OCI-LY1 (cell line): Measurements from ENCODE around the gene PRSS33.

Source experiments
- H2AFZ ChIP-seq: fragments of 200-600 bp; sonication (generic), shearing (Covaris generic); 2 replicates; pipeline ENCODE4 v1.6.0; 2014; ENCODE audit warnings: antibody characterized with exemption, mild to moderate bottlenecking, low read length
- H3F3A ChIP-seq: fragments of 200-600 bp; sonication (generic), shearing (Covaris generic); 2 replicates; pipeline ENCODE4 v1.6.0; 2014; ENCODE audit warnings: mild to moderate bottlenecking, antibody characterized with exemption, low read length, moderate library complexity; ENCODE audit not compliant: insufficient read depth
- H3K27ac ChIP-seq: fragments of 200-600 bp; sonication (generic); 2 replicates; pipeline ENCODE4 v1.5.1; 2014; ENCODE audit warnings: low read length, mixed run types, mild to moderate bottlenecking, low read depth; ENCODE audit not compliant: poor library complexity, severe bottlenecking
- H3K27me3 ChIP-seq: fragments of 200-600 bp; sonication (generic); 2 replicates; pipeline ENCODE4 v1.6.0; 2014; ENCODE audit warnings: antibody characterized with exemption, mild to moderate bottlenecking, low read length, moderate library complexity; ENCODE audit not compliant: insufficient read depth
- H3K36me3 ChIP-seq: fragments of 200-600 bp; sonication (generic); 2 replicates; pipeline ENCODE4 v1.6.1; 2014; ENCODE audit warnings: mild to moderate bottlenecking, antibody characterized with exemption, low read length, moderate library complexity, mixed read lengths; ENCODE audit not compliant: insufficient read depth
- H3K4me1 ChIP-seq: fragments of 200-600 bp; sonication (generic); 2 replicates; pipeline ENCODE4 v1.5.1; 2014; ENCODE audit warnings: mild to moderate bottlenecking, low read length, moderate library complexity; ENCODE audit not compliant: insufficient read depth, severe bottlenecking
- H3K4me2 ChIP-seq: fragments of 200-600 bp; sonication (generic), shearing (Covaris generic); 2 replicates; pipeline ENCODE4 v1.6.1; 2014; ENCODE audit warnings: low read length
- H3K4me3 ChIP-seq: fragments of 200-600 bp; sonication (generic); 2 replicates; pipeline ENCODE4 v1.5.1; 2014; ENCODE audit warnings: low read length, low read depth, mild to moderate bottlenecking, mixed read lengths; ENCODE audit not compliant: poor library complexity, severe bottlenecking
- H3K79me2 ChIP-seq: fragments of 200-600 bp; shearing (Covaris generic); 2 replicates; pipeline ENCODE4 v1.6.1; 2016; ENCODE audit warnings: mixed run types, low read length, mixed read lengths; ENCODE audit not compliant: insufficient read depth
- H3K9ac ChIP-seq: fragments of 200-600 bp; sonication (generic), shearing (Covaris generic); 2 replicates; pipeline ENCODE4 v1.6.1; 2014; ENCODE audit warnings: mild to moderate bottlenecking, low read length, mixed read lengths
- H3K9me2 ChIP-seq: fragments of 200-600 bp; sonication (generic), shearing (Covaris generic); 2 replicates; pipeline ENCODE4 v1.6.1; 2014; ENCODE audit warnings: low read depth, mild to moderate bottlenecking, low read length, mixed read lengths
- H3K9me3 ChIP-seq: fragments of 200-600 bp; shearing (Covaris generic); 2 replicates; pipeline ENCODE4 v1.6.1; 2014; ENCODE audit warnings: low read length, mixed read lengths
- H4K20me1 ChIP-seq: fragments of 200-600 bp; sonication (generic), shearing (Covaris generic); 2 replicates; pipeline ENCODE4 v1.6.0; 2016; ENCODE audit warnings: mild to moderate bottlenecking, low read length; ENCODE audit not compliant: insufficient read depth
- EZH2 ChIP-seq: fragments of 200-600 bp; sonication (generic), shearing (Covaris generic); IDR thresholded peaks from 2 replicates; pipeline ENCODE4 v1.8.0; 2017; ENCODE audit warnings: borderline replicate concordance, mixed run types, mild to moderate bottlenecking, antibody characterized with exemption, low read length, moderate library complexity, mixed read lengths
- TF ChIP-seq, protein P1 (sequence below): fragments of 200-600 bp; sonication (generic), shearing (Covaris generic); IDR thresholded peaks from 2 replicates; pipeline ENCODE4 v1.5.1; 2017; ENCODE audit warnings: mild to moderate bottlenecking, antibody characterized with exemption, low read length, moderate library complexity, mixed read lengths

The PRSS33 gene

DNA sequence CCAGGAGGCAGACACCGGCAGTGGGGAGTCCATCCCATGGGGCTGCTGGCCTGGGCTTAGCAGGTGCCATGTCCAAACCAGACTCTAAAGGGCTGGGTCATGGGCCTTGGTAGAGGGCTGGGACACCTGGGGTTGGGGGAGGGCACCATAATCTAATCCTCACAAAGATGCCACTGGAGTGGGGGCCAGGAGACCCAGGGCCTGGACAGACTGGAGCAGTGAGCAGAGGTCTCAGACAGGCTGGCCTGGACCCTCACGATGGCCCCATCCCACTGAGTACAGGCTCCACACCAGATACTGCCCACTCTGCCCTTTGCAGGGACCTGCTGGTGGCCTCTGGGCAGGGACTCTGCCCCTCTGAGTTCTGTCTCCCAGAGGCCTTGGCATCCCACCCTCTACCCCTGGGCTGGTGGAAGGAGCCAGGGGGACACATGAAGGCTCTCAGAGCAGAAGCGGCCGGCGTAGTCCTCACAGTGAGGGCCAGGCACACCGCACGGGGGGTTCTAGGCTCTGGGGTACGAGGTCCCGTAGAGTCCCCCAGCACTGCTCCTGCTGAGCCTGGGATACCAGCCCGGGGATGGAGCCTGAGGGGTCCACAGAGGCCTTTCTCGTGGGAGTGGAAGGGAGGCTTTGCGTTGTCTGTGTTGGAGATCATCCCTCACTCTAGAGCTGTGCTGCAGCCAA lies 44.9 kb downstream of the PRSS33 start:
- TF ChIP-seq, protein P1, sequence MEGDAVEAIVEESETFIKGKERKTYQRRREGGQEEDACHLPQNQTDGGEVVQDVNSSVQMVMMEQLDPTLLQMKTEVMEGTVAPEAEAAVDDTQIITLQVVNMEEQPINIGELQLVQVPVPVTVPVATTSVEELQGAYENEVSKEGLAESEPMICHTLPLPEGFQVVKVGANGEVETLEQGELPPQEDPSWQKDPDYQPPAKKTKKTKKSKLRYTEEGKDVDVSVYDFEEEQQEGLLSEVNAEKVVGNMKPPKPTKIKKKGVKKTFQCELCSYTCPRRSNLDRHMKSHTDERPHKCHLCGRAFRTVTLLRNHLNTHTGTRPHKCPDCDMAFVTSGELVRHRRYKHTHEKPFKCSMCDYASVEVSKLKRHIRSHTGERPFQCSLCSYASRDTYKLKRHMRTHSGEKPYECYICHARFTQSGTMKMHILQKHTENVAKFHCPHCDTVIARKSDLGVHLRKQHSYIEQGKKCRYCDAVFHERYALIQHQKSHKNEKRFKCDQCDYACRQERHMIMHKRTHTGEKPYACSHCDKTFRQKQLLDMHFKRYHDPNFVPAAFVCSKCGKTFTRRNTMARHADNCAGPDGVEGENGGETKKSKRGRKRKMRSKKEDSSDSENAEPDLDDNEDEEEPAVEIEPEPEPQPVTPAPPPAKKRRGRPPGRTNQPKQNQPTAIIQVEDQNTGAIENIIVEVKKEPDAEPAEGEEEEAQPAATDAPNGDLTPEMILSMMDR: no peak
- no peak for TF ChIP-seq EZH2
- no peaks in the 10 kb centered on the region for H4K20me1 ChIP-seq
- no peak overlapping the region for H2AFZ ChIP-seq
- no peaks in the 10 kb centered on the region for H3K36me3 ChIP-seq
- H3K9ac ChIP-seq: no peak overlapping the region
- no peak overlapping the region for H3K27ac ChIP-seq
- no peaks in the 10 kb centered on the region for H3K79me2 ChIP-seq
- H3F3A ChIP-seq: no peaks in the 10 kb centered on the region
- H3K27me3 ChIP-seq: no peaks in the 10 kb centered on the region
- H3K4me3 ChIP-seq: no peak overlapping the region
- no peaks in the 10 kb centered on the region for H3K4me1 ChIP-seq
- H3K9me3 ChIP-seq: no peaks in the 10 kb centered on the region
- H3K9me2 ChIP-seq: no peaks in the 10 kb centered on the region
- H3K4me2 ChIP-seq: no peak overlapping the region

DNA sequence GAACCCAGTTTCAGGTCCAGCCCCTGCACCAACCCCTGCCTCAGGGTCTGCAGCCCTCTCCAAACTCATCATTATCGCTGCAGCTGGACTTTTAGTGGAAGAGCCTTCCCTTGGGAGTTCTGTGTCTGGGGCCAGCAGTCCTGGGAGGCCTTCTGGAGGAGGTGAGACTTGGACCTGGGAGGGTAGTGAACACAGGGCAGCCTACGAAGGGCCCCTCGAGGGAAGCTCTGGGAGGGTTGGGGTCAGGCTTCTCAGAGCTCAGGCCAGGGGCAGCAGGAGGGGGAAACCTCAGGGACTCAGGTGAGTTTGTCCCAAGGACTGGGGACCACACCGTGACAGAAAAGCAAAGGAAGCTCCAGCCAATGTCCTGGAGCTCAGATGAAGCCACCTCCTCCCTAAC lies 46.2 kb downstream of the PRSS33 start:
- Histone ChIP-seq H4K20me1 (no peaks in the 10 kb centered on the region), H3K36me3 (no peaks in the 10 kb centered on the region), H3K9ac (no peak overlapping the region), H3K4me3 (no peak overlapping the region), H3K27ac (no peak overlapping the region), H3F3A (no peaks in the 10 kb centered on the region), H2AFZ (no peak overlapping the region), H3K9me3 (no peaks in the 10 kb centered on the region), H3K27me3 (peaks cover 3% of the 10 kb centered on the region; the same call in 1 of the 2 replicates), H3K4me2 (no peak overlapping the region), H3K9me2 (no peaks in the 10 kb centered on the region), H3K79me2 (no peaks in the 10 kb centered on the region), H3K4me1 (no peaks in the 10 kb centered on the region)
- TF ChIP-seq, protein P1: no peak
- TF ChIP-seq EZH2: no peak

DNA sequence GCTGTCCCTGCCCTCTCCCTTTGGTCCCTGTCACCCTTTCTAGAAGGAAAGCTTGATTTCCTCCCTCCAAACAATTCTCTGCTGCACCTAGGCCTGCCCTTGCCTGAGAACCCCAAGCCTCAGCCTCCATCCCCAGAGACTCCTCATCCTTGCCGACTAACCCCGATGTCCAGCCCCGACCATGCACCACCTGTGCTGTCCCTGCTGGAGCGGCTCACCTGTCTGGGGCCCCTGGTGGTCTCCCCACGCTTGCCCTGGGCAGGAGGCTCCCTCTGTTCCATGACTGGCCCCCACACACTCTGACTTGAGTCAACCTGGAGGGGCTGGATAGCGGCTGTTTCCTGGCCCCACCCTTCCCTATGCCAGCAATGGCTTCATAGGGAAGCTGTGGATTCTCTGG lies 46.9 kb downstream of the PRSS33 start:
- Histone ChIP-seq H3K9me2 (no peaks in the 10 kb centered on the region), H3K4me1 (no peaks in the 10 kb centered on the region), H3K36me3 (no peaks in the 10 kb centered on the region), H3K27ac (no peak overlapping the region), H3K9ac (no peak overlapping the region), H3K4me3 (no peak overlapping the region), H4K20me1 (no peaks in the 10 kb centered on the region), H3K4me2 (no peak overlapping the region), H3K9me3 (no peaks in the 10 kb centered on the region), H3K27me3 (peaks cover 4% of the 10 kb centered on the region; the same call in 1 of the 2 replicates), H3K79me2 (no peaks in the 10 kb centered on the region), H2AFZ (no peak overlapping the region), H3F3A (no peaks in the 10 kb centered on the region)
- no peak for TF ChIP-seq EZH2
- TF ChIP-seq, protein P1: no peak
